GM12891 (cell line): Measurements from ENCODE around the gene BCL2L13.

ENCODE experiments used
- POLR2A ChIP-seq: IDR thresholded peaks from 2 replicates; pipeline ENCODE4 v1.6.1; 2011; ENCODE audit warnings: low read depth, low read length, control low read depth
- POLR2AphosphoS5 ChIP-seq: IDR thresholded peaks from 2 replicates; pipeline ENCODE4 v1.6.1; 2011; ENCODE audit warnings: low read depth, low read length, control low read depth
- SPI1 ChIP-seq: IDR thresholded peaks from 2 replicates; pipeline ENCODE4 v1.6.1; 2011; ENCODE audit warnings: low read depth, low read length, control low read depth
- TAF1 ChIP-seq: IDR thresholded peaks from 2 replicates; pipeline ENCODE4 v1.6.1; 2011; ENCODE audit warnings: low read depth, low read length, control low read depth

- TF ChIP-seq POLR2AphosphoS5 (no peak), POLR2A (no peak), TAF1 (no peak), SPI1 (no peak)
Measured at GRCh38 chr22:17592201-17592600, 46.4 kb upstream of the BCL2L13 start.
